CD4-positive, alpha-beta T cell treated with Interleukin-15 for 4 hours (primary cell): Measurements from ENCODE around the gene BAHCC1.

Experiments
- DNase-seq: peaks from one replicate; pipeline ENCODE4 v3.0.0-alpha.2; 2020; ENCODE audit warnings: low spot score

Gene BAHCC1

DNA sequence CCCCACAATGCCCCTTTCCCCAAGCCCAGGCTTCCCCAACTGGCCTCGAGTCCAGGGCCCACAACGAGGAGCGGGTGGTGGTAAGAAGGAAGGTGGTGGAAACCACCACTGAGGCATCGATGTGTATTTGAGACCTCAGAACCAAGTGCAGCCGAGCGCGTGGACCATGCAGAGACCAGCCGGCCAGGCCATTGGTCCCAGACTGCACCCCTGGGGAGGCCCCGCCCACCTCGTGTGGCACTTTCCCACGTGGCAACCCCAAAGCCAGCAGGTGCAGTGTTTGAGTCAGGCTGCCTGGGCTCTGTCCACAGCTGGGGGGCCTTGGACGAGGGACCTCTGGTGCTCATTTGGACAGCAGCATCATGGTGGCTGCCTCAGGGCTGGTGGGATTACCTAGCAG is 28.1 kb upstream of the BAHCC1 start:
- DNase-seq, result no peak

DNA sequence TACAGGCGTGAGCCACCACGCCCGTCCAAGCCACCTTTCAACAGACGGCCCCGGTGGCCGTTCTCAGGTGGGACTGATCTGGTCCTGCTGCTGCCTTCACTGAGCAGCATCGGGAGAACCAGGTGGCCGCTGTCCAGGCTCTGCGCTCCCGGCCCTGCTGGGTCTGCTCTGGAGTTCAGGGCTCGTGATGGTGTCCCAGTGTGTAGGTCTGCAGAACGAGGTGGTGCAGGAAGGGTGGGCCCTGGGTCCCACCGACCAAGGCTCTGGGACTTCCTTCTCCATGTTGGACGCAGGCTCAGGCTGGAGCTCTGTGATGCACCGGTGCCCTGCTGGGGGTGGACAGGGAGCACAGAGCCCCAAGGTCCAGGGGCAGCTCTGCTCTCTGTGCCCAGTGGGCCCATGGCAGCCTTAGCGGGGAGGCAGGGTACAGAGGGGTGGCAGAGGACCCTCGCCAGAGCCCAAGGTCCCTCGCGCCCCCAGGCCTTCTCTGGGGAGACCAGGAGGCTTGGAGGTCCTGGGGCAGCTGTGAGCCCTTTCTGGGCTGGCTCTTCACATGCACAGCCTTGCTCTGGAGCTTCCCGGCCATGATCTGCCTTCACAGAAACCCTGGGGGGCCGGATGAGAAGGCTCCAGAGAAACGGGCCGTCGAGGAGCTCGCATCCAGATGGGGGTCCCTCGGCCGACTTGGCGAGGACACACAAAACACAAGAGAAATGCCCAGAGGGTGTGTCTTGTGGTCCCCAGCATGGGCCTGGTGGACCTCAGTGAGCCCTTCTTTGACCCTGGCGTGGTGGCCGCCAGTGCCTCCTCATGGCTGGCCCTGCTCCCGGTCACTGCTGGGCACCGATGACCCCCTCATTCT is 26.9 kb upstream of the BAHCC1 start:
- DNase-seq, result no peak

- no peak for DNase-seq
Observed at GRCh38 chr17:81370294-81370693, 25.0 kb upstream of the BAHCC1 start.

- no peak for DNase-seq
Observed at GRCh38 chr17:81371910-81372760, 23.1 kb upstream of the BAHCC1 start.

GRCh38 chr17:81373536-81374160 is 21.6 kb upstream of the BAHCC1 start:
- DNase-seq, result no peak

- DNase-seq, result no peak
Observed at GRCh38 chr17:81374890-81375289, 20.4 kb upstream of the BAHCC1 start.

GRCh38 chr17:81376946-81377714 is 18.1 kb upstream of the BAHCC1 start:
- no peak for DNase-seq

- DNase-seq, result no peak
Observed at GRCh38 chr17:81378941-81379511, 16.2 kb upstream of the BAHCC1 start.

- no peak for DNase-seq
Observed at GRCh38 chr17:81379523-81379942, 15.7 kb upstream of the BAHCC1 start.

- DNase-seq, result no peak
Observed at GRCh38 chr17:81380131-81380530, 15.1 kb upstream of the BAHCC1 start.

- no peak for DNase-seq
Observed at GRCh38 chr17:81380666-81381518, 14.4 kb upstream of the BAHCC1 start.

GRCh38 chr17:81381632-81382577 is 13.4 kb upstream of the BAHCC1 start:
- DNase-seq, result peak; percentile 35

DNA sequence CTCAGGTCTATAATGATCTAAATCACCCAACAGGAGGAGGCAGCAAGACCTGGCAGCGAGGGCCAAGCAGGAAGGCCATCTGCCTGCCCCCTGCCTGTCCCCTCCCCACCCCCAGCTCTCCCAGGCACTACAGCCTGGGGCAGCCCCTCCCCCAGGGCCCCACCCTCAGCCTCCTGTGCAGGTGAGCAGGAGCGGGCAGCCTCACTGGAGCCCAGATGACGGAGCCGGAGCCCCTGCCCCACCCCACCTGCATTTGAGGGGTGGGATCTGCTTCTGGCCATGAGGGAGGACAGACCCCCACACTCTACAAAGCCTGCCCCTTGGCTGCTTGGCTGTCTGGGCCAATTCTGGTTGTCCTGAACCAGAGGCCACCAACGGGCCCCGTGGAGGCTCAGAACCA is 12.4 kb upstream of the BAHCC1 start:
- DNase-seq, result no peak

- no peak for DNase-seq
Observed at GRCh38 chr17:81383504-81384421, 11.5 kb upstream of the BAHCC1 start.

- no peak for DNase-seq
Observed at GRCh38 chr17:81384929-81385319, 10.3 kb upstream of the BAHCC1 start.

- DNase-seq, result no peak
Observed at GRCh38 chr17:81385320-81386111, 9.7 kb upstream of the BAHCC1 start.

DNA sequence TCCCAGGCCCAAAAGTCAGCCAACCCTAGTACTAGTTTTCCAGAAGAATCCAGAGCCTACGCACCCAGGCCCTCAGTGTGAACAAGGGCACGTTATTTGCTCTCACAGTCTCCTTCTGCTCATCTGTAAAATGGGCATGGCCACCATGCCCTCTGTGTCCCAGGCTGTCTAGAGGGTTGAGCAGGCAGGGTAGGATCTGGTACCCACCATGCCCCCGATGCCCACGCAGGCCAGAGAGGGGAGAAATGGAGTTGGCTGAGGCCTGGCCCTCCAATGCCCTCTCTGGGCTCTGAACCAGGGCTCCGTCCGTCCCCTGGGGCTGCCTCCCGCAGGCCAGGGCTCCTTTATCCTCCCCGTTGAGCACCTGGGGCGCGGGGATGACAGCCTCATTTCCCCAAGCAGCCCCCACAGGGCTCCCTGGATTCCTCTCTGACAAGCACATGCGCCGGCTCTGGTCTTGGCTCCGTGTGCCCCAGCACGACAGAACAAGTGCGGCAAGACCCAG is 9.1 kb upstream of the BAHCC1 start:
- DNase-seq, result no peak
